Activated CD8-positive, alpha-beta T cell treated with anti-CD3 and anti-CD28 coated beads, Interleukin-2, amount 10 ng/mL, durations not matched to agents 7 days and 5 days (primary cell): ENCODE results near the gene ECD. TPM values are rescaled to one million over a fixed set of nuclear protein-coding genes. Genes with fewer than 3 reads are reported as not detected.

Experiments used
- ATAC-seq: fragments of 150-1000 bp; cut with Tn5 transposase; one replicate; pipeline ENCODE4 v1.10.0; 2021; ENCODE audit warnings: moderate library complexity
- CTCF ChIA-PET: fragments of 350-600 bp; sonication (Branson Sonifier 250); formaldehyde crosslinking; loops from one replicate; lab custom pipeline; 2021; ENCODE audit warnings: antibody characterized with exemption; lab: Charles Lee
- POLR2A ChIA-PET: fragments of 350-600 bp; sonication (Branson Sonifier 250); formaldehyde crosslinking; loops from one replicate; lab custom pipeline; 2021; ENCODE audit warnings: antibody characterized with exemption; lab: Charles Lee
- DNase-seq: peaks from one replicate; pipeline ENCODE4 v3.0.0-alpha.2; 2020
- H3K27ac Mint-ChIP-seq: one replicate; pipeline ENCODE4 v1.8.0; 2021; ENCODE audit warnings: mild to moderate bottlenecking, mixed read lengths
- H3K27me3 Mint-ChIP-seq: one replicate; pipeline ENCODE4 v1.8.0; 2021; ENCODE audit warnings: low read depth, mixed read lengths
- H3K36me3 Mint-ChIP-seq: one replicate; pipeline ENCODE4 v1.8.0; 2021; ENCODE audit warnings: low read depth, mixed read lengths
- H3K4me1 Mint-ChIP-seq: one replicate; pipeline ENCODE4 v1.8.0; 2021; ENCODE audit warnings: low read depth, mixed read lengths
- H3K4me3 Mint-ChIP-seq: one replicate; pipeline ENCODE4 v1.8.0; 2021; ENCODE audit warnings: mild to moderate bottlenecking, mixed read lengths
- H3K9me3 Mint-ChIP-seq: one replicate; pipeline ENCODE4 v1.8.0; 2022; ENCODE audit warnings: mixed read lengths; ENCODE audit not compliant: insufficient read depth
- total RNA-seq, 2 experiments: library from RNA; stranded (reverse); gene quantifications; one replicate each; pipeline ENCODE4 v1.2.3, GENCODE V29; 2021

Gene ECD
- 10 to 100 TPM; 29.0 to 30.9 TPM for total RNA-seq

GRCh38 chr10:73167783-73168464 lies at the start of gene ECD, which contains the start of gene FAM149B1:
TSS of gene ECD (minus strand) at chr10:73168008. CDS start at chr10:73163937, 4,071 bp downstream.
TSS of gene FAM149B1 (plus strand) at chr10:73168119. CDS start at chr10:73168340, 221 bp downstream.
- POLR2A ChIA-PET: interaction anchor here (0.6 to 1.4 kb wide), 9 partner anchors 9 to 1351 kb away, joined by 3 to 8 read pairs (median 3); partner anchors contain the start of genes DNAJC9 and P4HA1
- Mint-ChIP-seq H3K9me3 (no peaks in the 10 kb centered on the region), H3K4me1 (peaks cover 34% of the 10 kb centered on the region), H3K27ac (peak within 1 kb of the TSS; percentile 99), H3K36me3 (peaks cover 22% of the 10 kb centered on the region), H3K4me3 (peak within 1 kb of the TSS; percentile 98), H3K27me3 (no peaks in the 10 kb centered on the region)
- ATAC-seq (peak; percentile 97), DNase-seq (peak; percentile 95)
- CTCF ChIA-PET: interaction anchor here (0.9 to 4.4 kb wide), 4 partner anchors 9 to 245 kb away, joined by 3 to 27 read pairs (median 14); partner anchors contain the start of genes DNAJC9 and P4HA1

GRCh38 chr10:73215749-73216148 lies 47.9 kb upstream of the ECD start:
- Mint-ChIP-seq H3K9me3 (no peaks in the 10 kb centered on the region), H3K4me1 (no peaks in the 10 kb centered on the region), H3K27me3 (no peaks in the 10 kb centered on the region), H3K4me3 (no peak overlapping the region), H3K36me3 (peaks cover 28% of the 10 kb centered on the region), H3K27ac (no peak overlapping the region)
- ChIA-PET POLR2A (no interaction called here), CTCF (no interaction called here)
- no peak for ATAC-seq
- DNase-seq: no peak

- H3K27ac Mint-ChIP-seq: no peak overlapping the region
- H3K4me1 Mint-ChIP-seq: no peaks in the 10 kb centered on the region
- no peaks in the 10 kb centered on the region for H3K27me3 Mint-ChIP-seq
- no peak for ATAC-seq
- H3K36me3 Mint-ChIP-seq: peaks cover 11% of the 10 kb centered on the region
- no peak for DNase-seq
- POLR2A ChIA-PET: no interaction called here
- no peak overlapping the region for H3K4me3 Mint-ChIP-seq
- CTCF ChIA-PET: no interaction called here
- no peaks in the 10 kb centered on the region for H3K9me3 Mint-ChIP-seq
These were observed 43.5 kb upstream of the ECD start for GRCh38 chr10:73211106-73211811.

- H3K4me1 Mint-ChIP-seq: no peaks in the 10 kb centered on the region
- H3K4me3 Mint-ChIP-seq: no peak overlapping the region
- H3K9me3 Mint-ChIP-seq: no peaks in the 10 kb centered on the region
- peaks cover 12% of the 10 kb centered on the region for H3K36me3 Mint-ChIP-seq
- no peak for DNase-seq
- no peak overlapping the region for H3K27ac Mint-ChIP-seq
- ATAC-seq: no peak
- ChIA-PET POLR2A (no interaction called here), CTCF (no interaction called here)
- H3K27me3 Mint-ChIP-seq: no peaks in the 10 kb centered on the region
These were observed 42.7 kb upstream of the ECD start for GRCh38 chr10:73210395-73211105.

DNA sequence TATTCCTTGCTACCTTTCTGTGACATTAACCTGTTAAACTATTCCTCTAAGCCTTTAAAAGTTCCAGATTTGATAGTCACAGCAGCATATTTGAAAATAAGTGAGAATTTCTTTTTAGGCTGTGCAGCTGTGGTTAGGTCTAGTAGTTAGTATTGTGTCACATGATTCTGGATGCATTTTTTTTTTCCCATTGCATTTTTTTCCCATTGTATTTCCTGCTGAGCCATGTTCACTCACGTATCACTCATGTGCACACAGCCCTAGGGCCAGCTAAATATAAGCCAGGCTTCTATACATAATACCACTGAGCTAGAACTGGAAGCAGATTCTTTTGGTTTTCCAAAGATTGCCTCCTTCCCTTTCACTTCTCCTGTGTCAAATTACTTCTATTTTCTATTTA lies 41.9 kb upstream of the ECD start:
- H3K27me3 Mint-ChIP-seq: no peaks in the 10 kb centered on the region
- DNase-seq (no peak), ATAC-seq (no peak)
- no peak overlapping the region for H3K4me3 Mint-ChIP-seq
- POLR2A ChIA-PET: no interaction called here
- H3K4me1 Mint-ChIP-seq: no peaks in the 10 kb centered on the region
- H3K27ac Mint-ChIP-seq: no peak overlapping the region
- peaks cover 12% of the 10 kb centered on the region for H3K36me3 Mint-ChIP-seq
- H3K9me3 Mint-ChIP-seq: no peaks in the 10 kb centered on the region
- CTCF ChIA-PET: no interaction called here

DNA sequence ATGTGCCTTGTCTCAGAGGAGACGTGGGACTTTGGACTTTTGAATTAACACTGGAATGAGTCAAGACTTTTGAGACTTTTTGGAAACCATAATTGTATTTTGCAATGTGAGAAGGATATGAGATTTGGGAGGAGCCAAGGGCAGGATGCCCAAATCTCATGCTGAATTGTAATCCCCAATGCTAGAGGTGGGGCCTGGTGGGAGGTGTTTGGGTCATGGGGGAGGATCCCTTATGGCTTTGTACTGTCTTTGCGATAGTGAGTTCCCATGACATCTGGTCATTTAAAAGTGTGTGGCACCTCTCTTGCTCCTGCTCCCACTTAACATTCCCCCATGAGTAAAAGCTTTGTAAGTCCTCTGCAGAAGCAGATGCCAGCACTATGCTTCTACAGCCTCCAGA lies 40.1 kb upstream of the ECD start:
- H3K27me3 Mint-ChIP-seq: no peaks in the 10 kb centered on the region
- H3K27ac Mint-ChIP-seq: no peak overlapping the region
- ChIA-PET POLR2A (no interaction called here), CTCF (interaction anchor here (1.1 kb wide), 1 partner anchor 10 kb away, joined by 3 read pairs; no protein-coding TSS in a partner anchor)
- H3K4me1 Mint-ChIP-seq: no peaks in the 10 kb centered on the region
- H3K9me3 Mint-ChIP-seq: no peaks in the 10 kb centered on the region
- no peak for DNase-seq
- H3K4me3 Mint-ChIP-seq: no peak overlapping the region
- peaks cover 7% of the 10 kb centered on the region for H3K36me3 Mint-ChIP-seq
- ATAC-seq: no peak

DNA sequence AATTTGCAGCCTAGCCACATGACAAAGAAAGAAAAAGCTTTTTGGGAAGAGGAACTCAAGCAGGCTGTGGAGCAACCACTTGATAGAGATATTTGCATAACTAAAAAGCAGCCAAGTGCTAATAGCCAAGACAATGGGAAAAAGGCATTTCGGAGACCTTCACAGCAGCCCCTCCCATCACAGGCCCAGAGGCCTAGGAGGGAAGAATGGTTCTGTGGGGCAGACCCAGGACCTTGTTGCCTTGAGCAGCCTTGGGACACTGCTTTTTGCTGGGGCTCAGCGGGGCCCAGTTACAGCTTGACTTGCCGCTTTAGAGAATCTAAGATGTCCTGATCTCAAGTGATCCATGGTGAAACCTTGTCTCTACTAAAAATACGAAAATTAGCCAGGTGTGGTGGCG lies 38.6 kb upstream of the ECD start:
- no peak overlapping the region for H3K4me3 Mint-ChIP-seq
- no peak for ATAC-seq
- no peak overlapping the region for H3K27ac Mint-ChIP-seq
- CTCF ChIA-PET: no interaction called here
- peaks cover 7% of the 10 kb centered on the region for H3K36me3 Mint-ChIP-seq
- no peaks in the 10 kb centered on the region for H3K4me1 Mint-ChIP-seq
- DNase-seq: no peak
- no peaks in the 10 kb centered on the region for H3K9me3 Mint-ChIP-seq
- H3K27me3 Mint-ChIP-seq: no peaks in the 10 kb centered on the region
- POLR2A ChIA-PET: no interaction called here

- no peak for ATAC-seq
- H3K4me3 Mint-ChIP-seq: no peak overlapping the region
- ChIA-PET CTCF (no interaction called here), POLR2A (no interaction called here)
- no peak for DNase-seq
- H3K9me3 Mint-ChIP-seq: no peaks in the 10 kb centered on the region
- no peaks in the 10 kb centered on the region for H3K4me1 Mint-ChIP-seq
- no peak overlapping the region for H3K27ac Mint-ChIP-seq
- peaks cover 7% of the 10 kb centered on the region for H3K36me3 Mint-ChIP-seq
- H3K27me3 Mint-ChIP-seq: no peaks in the 10 kb centered on the region
These were observed 38.1 kb upstream of the ECD start for GRCh38 chr10:73205890-73206289.

GRCh38 chr10:73205081-73205480 lies 37.3 kb upstream of the ECD start:
- CTCF ChIA-PET: no interaction called here
- no peaks in the 10 kb centered on the region for H3K27me3 Mint-ChIP-seq

DNA sequence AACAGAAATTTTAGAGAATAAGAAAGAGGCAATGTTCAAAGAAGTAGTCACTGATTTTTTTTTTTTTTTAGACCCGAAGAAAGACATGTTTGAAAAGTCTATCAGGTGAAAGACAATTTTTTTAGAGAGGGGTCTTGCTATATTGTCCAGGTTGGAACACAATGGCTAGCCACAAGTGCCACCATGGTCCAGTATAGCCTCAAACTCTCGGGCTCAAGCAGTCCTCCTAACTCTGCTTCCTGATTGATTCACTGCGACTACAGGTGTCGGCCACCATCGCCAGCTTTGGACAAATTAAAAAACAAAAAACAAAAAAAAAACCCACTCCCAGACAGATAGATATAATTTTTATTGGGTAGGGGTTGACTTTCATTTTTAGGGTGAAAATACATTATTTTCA lies 22.4 kb upstream of the ECD start:
- ChIA-PET POLR2A (no interaction called here), CTCF (no interaction called here)
- Mint-ChIP-seq H3K4me1 (no peaks in the 10 kb centered on the region), H3K9me3 (no peaks in the 10 kb centered on the region), H3K4me3 (no peak overlapping the region), H3K27me3 (no peaks in the 10 kb centered on the region), H3K36me3 (peaks cover 2% of the 10 kb centered on the region), H3K27ac (no peak overlapping the region)
- ATAC-seq (no peak), DNase-seq (no peak)

More at GRCh38 chr10:73205081-73205480, 37.3 kb upstream of the ECD start:
- H3K27ac Mint-ChIP-seq: no peak overlapping the region
- no peak overlapping the region for H3K4me3 Mint-ChIP-seq
- no peaks in the 10 kb centered on the region for H3K9me3 Mint-ChIP-seq
- POLR2A ChIA-PET: no interaction called here
- no peaks in the 10 kb centered on the region for H3K4me1 Mint-ChIP-seq
- DNase-seq: no peak
- peaks cover 5% of the 10 kb centered on the region for H3K36me3 Mint-ChIP-seq
- ATAC-seq: no peak

GRCh38 chr10:73186266-73186665 lies 18.5 kb upstream of the ECD start:
- no peaks in the 10 kb centered on the region for H3K4me1 Mint-ChIP-seq
- H3K27ac Mint-ChIP-seq: no peak overlapping the region
- no peak overlapping the region for H3K4me3 Mint-ChIP-seq
- POLR2A ChIA-PET: no interaction called here
- H3K27me3 Mint-ChIP-seq: no peaks in the 10 kb centered on the region
- DNase-seq: no peak
- H3K36me3 Mint-ChIP-seq: peaks cover 12% of the 10 kb centered on the region
- no peaks in the 10 kb centered on the region for H3K9me3 Mint-ChIP-seq
- CTCF ChIA-PET: no interaction called here
- no peak for ATAC-seq
